MM.1S (cell line): ENCODE data around the gene CCR3.

Source experiments
- DNase-seq: peaks from one replicate; pipeline ENCODE4 v3.0.0-alpha.2; 2015
- H2AFZ ChIP-seq: fragments of 300-600 bp; sonication (generic); 2 replicates; pipeline ENCODE4 v1.6.0; 2016; ENCODE audit warnings: antibody characterized with exemption, low read length
- H3F3A ChIP-seq: fragments of 300-600 bp; sonication (generic); 2 replicates; pipeline ENCODE4 v1.6.1; 2016; ENCODE audit warnings: mild to moderate bottlenecking, antibody characterized with exemption, low read length, moderate library complexity, mixed read lengths; ENCODE audit not compliant: insufficient read depth
- H3K27ac ChIP-seq: fragments of 300-600 bp; sonication (generic); 2 replicates; pipeline ENCODE4 v1.5.1; 2016; ENCODE audit warnings: mild to moderate bottlenecking, low read length
- H3K27me3 ChIP-seq: fragments of 300-600 bp; sonication (generic); replicated peaks from 2 replicates; pipeline ENCODE4 v1.6.0; 2016; ENCODE audit warnings: low read length; ENCODE audit not compliant: insufficient read depth
- H3K36me3 ChIP-seq: fragments of 300-600 bp; sonication (generic); replicated peaks from 2 replicates; pipeline ENCODE4 v1.6.1; 2016; ENCODE audit warnings: mild to moderate bottlenecking, low read length, mixed read lengths; ENCODE audit not compliant: insufficient read depth
- H3K4me1 ChIP-seq: fragments of 300-600 bp; sonication (generic); 2 replicates; pipeline ENCODE4 v1.6.1; 2016; ENCODE audit warnings: low read length, mixed read lengths
- H3K4me2 ChIP-seq: fragments of 300-600 bp; sonication (generic); 2 replicates; pipeline ENCODE4 v1.6.0; 2016; ENCODE audit warnings: low read depth, low read length
- H3K4me3 ChIP-seq: fragments of 300-600 bp; sonication (generic); 2 replicates; pipeline ENCODE4 v1.5.1; 2016; ENCODE audit warnings: low read length, mixed read lengths
- H3K79me2 ChIP-seq: fragments of 300-600 bp; sonication (generic); 2 replicates; pipeline ENCODE4 v1.6.1; 2016; ENCODE audit warnings: mixed run types, low read length, mixed read lengths
- H3K9ac ChIP-seq: fragments of 300-600 bp; sonication (generic); 2 replicates; pipeline ENCODE4 v1.6.1; 2016; ENCODE audit warnings: low read length, mixed read lengths
- H3K9me2 ChIP-seq: fragments of 300-600 bp; sonication (generic); replicated peaks from 2 replicates; pipeline ENCODE4 v1.6.1; 2016; ENCODE audit warnings: mild to moderate bottlenecking, low read length, mixed read lengths; ENCODE audit not compliant: insufficient read depth
- H3K9me3 ChIP-seq: fragments of 300-600 bp; sonication (generic); replicated peaks from 2 replicates; pipeline ENCODE4 v1.6.1; 2016; ENCODE audit warnings: mild to moderate bottlenecking, low read length, mixed read lengths; ENCODE audit not compliant: insufficient read depth
- H4K20me1 ChIP-seq: fragments of 300-600 bp; sonication (generic); 2 replicates; pipeline ENCODE4 v1.6.1; 2016; ENCODE audit warnings: mild to moderate bottlenecking, low read length, moderate library complexity, mixed read lengths; ENCODE audit not compliant: insufficient read depth
- EZH2 ChIP-seq: fragments of 300-600 bp; sonication (generic); optimal IDR thresholded peaks from 2 replicates; pipeline ENCODE3; 2017; ENCODE audit warnings: low read depth, mild to moderate bottlenecking, antibody characterized with exemption, low read length, mixed read lengths
- EZH2phosphoT487 ChIP-seq: fragments of 300-600 bp; sonication (generic); IDR thresholded peaks from 2 replicates; pipeline ENCODE4 v1.6.1; 2018; ENCODE audit warnings: antibody characterized with exemption, low read length
- TF ChIP-seq, protein P1 (sequence below): fragments of 300-600 bp; sonication (generic); IDR thresholded peaks from 2 replicates; pipeline ENCODE4 v1.5.1; 2016; ENCODE audit warnings: antibody characterized with exemption, low read length, mixed read lengths

CCR3 gene

DNA sequence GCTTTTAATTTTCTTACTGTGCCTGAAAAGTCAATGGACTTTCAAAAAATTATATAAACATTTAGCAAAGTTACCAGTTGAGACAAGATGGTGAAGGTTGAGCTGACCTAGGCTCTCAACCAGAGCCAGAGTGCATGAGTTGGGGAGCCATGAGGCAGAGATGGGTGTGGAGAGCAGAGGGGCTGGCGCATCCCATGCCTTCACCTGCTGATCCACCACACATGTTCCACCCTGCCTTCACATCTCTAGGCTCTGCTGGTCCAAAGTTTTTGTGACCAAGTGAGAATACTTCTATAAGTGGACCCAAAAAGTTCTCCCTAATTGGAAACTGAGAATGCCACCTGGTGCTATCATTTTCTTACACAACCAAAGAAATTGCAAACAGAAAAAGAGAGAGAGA lies 47.3 kb downstream of the CCR3 start:
- no peaks in the 10 kb centered on the region for H3K36me3 ChIP-seq
- peaks cover 67% of the 10 kb centered on the region for H3F3A ChIP-seq
- H3K4me2 ChIP-seq = peak overlapping the region; percentile 36
- H3K27me3 ChIP-seq = no peaks in the 10 kb centered on the region
- H2AFZ ChIP-seq = no peak overlapping the region
- H3K4me1 ChIP-seq = peaks cover 89% of the 10 kb centered on the region
- no peaks in the 10 kb centered on the region for H3K9me2 ChIP-seq
- H3K27ac ChIP-seq = peak overlapping the region; percentile 90
- H3K9ac ChIP-seq = peak overlapping the region; percentile 43
- no peaks in the 10 kb centered on the region for H4K20me1 ChIP-seq
- peaks cover 20% of the 10 kb centered on the region for H3K79me2 ChIP-seq
- no peak overlapping the region for H3K4me3 ChIP-seq
- TF ChIP-seq EZH2 (no peak), EZH2phosphoT487 (no peak)
- TF ChIP-seq, protein P1, sequence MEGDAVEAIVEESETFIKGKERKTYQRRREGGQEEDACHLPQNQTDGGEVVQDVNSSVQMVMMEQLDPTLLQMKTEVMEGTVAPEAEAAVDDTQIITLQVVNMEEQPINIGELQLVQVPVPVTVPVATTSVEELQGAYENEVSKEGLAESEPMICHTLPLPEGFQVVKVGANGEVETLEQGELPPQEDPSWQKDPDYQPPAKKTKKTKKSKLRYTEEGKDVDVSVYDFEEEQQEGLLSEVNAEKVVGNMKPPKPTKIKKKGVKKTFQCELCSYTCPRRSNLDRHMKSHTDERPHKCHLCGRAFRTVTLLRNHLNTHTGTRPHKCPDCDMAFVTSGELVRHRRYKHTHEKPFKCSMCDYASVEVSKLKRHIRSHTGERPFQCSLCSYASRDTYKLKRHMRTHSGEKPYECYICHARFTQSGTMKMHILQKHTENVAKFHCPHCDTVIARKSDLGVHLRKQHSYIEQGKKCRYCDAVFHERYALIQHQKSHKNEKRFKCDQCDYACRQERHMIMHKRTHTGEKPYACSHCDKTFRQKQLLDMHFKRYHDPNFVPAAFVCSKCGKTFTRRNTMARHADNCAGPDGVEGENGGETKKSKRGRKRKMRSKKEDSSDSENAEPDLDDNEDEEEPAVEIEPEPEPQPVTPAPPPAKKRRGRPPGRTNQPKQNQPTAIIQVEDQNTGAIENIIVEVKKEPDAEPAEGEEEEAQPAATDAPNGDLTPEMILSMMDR = no peak
- no peaks in the 10 kb centered on the region for H3K9me3 ChIP-seq
- DNase-seq = peak; percentile 78

DNA sequence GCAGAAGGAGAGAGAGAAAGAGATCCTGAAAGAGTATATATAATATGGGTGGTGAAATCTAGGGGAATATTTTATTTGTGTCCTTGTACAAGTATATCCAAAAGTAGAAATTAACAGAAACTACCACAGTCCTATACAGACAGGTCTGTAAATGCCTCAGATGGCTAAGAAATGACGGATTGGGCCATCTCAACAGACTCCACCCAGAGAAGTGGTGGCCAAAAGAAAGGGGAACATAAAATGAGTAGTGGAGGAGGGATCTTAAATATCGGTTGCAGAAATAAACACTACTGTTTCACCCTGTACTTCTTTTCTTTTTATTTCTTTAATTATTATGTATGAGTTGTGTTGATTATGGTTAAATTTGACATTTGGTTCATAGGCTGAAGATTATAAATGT lies 47.7 kb downstream of the CCR3 start:
- no peaks in the 10 kb centered on the region for H3K36me3 ChIP-seq
- peak; percentile 47 for DNase-seq

DNA sequence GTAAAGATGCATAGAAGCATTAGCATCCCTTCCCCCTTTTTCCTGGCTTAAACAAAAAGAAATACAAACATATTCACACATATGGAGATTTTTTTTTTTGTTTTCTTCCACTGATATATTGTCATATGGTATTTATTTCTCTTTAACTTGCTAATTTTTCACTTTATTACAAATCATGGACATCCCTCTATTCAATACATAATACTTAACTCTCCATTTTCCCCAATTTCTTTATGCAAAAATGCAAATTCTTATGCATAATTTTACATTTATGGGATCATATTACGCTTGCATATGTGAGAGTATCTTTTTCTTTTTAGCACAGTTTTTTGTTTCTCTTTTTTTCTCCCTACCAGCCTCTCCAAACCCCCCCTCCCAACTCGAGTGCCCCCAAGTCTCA lies 48.8 kb downstream of the CCR3 start:
- Histone ChIP-seq H3K27ac (no peak overlapping the region; the same call in 1 of the 2 replicates), H2AFZ (no peak overlapping the region), H3K9me3 (no peaks in the 10 kb centered on the region), H3K4me1 (peaks cover 90% of the 10 kb centered on the region), H3K4me3 (no peak overlapping the region), H3K9me2 (no peaks in the 10 kb centered on the region), H3K9ac (no peak overlapping the region), H4K20me1 (no peaks in the 10 kb centered on the region), H3K27me3 (no peaks in the 10 kb centered on the region), H3F3A (peaks cover 59% of the 10 kb centered on the region), H3K4me2 (no peak overlapping the region), H3K79me2 (peaks cover 20% of the 10 kb centered on the region), H3K36me3 (no peaks in the 10 kb centered on the region)
- no peak for DNase-seq
- TF ChIP-seq, protein P1 = no peak
- no peak for TF ChIP-seq EZH2
- TF ChIP-seq EZH2phosphoT487 = no peak

More for the DNA sequence above, 47.7 kb downstream of the CCR3 start:
- Histone ChIP-seq H3K9ac (peak overlapping the region; percentile 43; the same call in 1 of the 2 replicates), H3K27me3 (no peaks in the 10 kb centered on the region), H2AFZ (no peak overlapping the region), H3K79me2 (peaks cover 20% of the 10 kb centered on the region), H4K20me1 (no peaks in the 10 kb centered on the region), H3K27ac (peak overlapping the region; percentile 90), H3K4me2 (peak overlapping the region; percentile 36), H3F3A (peaks cover 68% of the 10 kb centered on the region), H3K4me3 (peak overlapping the region; percentile 7; the same call in 1 of the 2 replicates), H3K4me1 (peaks cover 90% of the 10 kb centered on the region), H3K9me3 (no peaks in the 10 kb centered on the region), H3K9me2 (no peaks in the 10 kb centered on the region)
- TF ChIP-seq EZH2 (no peak), EZH2phosphoT487 (no peak)
- TF ChIP-seq, protein P1 = no peak
